PC-3 (cell line): ENCODE measurements around the gene CHD9. TPM values are rescaled to one million over a fixed set of nuclear protein-coding genes. Genes with fewer than 3 reads are reported as not detected.

Source experiments
- ATAC-seq: fragments of 200-7000 bp; cut with Tn5 transposase; 2 replicates; pipeline ENCODE4 v1.9.1; 2020; ENCODE audit warnings: mild to moderate bottlenecking, moderate library complexity
- BruUV-seq: library from RNA; stranded (reverse); fragments of 400-500 nt; replicated peaks from 2 replicates; lab custom pipeline; 2021; lab: Mats Ljungman, UMichigan
- CTCF ChIA-PET: fragments of 300-600 bp; sonication (Branson Sonifier 250); formaldehyde crosslinking; loops from one replicate; lab custom pipeline; 2022; ENCODE audit warnings: antibody characterized with exemption; lab: Charles Lee
- POLR2A ChIA-PET: fragments of 300-600 bp; sonication (Branson Sonifier 250); formaldehyde crosslinking; loops from one replicate; lab custom pipeline; 2022; ENCODE audit warnings: antibody characterized with exemption; ENCODE audit not compliant: unreplicated experiment; lab: Charles Lee
- DNase-seq: peaks from one replicate; pipeline ENCODE4 v3.0.0-alpha.2; 2015
- H2AFZ ChIP-seq: fragments of 300-600 bp; sonication (generic); 2 replicates; pipeline ENCODE4 v1.6.0; 2016; ENCODE audit warnings: antibody characterized with exemption, low read length
- H3F3A ChIP-seq: fragments of 300-600 bp; sonication (generic); one replicate; pipeline ENCODE4 v1.6.0; 2017; ENCODE audit warnings: antibody characterized with exemption, low read length, control low read depth, mild to moderate bottlenecking; ENCODE audit not compliant: unreplicated experiment
- H3K27ac ChIP-seq: fragments of 300-600 bp; sonication (generic); 2 replicates; pipeline ENCODE4 v1.5.1; 2016; ENCODE audit warnings: mild to moderate bottlenecking, low read length
- H3K27me3 ChIP-seq: fragments of 300-600 bp; sonication (generic); 2 replicates; pipeline ENCODE4 v1.6.1; 2016; ENCODE audit warnings: low read length, mixed read lengths
- H3K36me3 ChIP-seq: fragments of 300-600 bp; sonication (generic); 2 replicates; pipeline ENCODE4 v1.6.1; 2016; ENCODE audit warnings: low read depth, mixed run types, low read length, mixed read lengths
- H3K4me1 ChIP-seq: fragments of 300-600 bp; sonication (generic); 2 replicates; pipeline ENCODE4 v1.5.1; 2016; ENCODE audit warnings: low read length; ENCODE audit not compliant: insufficient read depth
- H3K4me2 ChIP-seq: fragments of 300-600 bp; sonication (generic); 2 replicates; pipeline ENCODE4 v1.6.0; 2016; ENCODE audit warnings: low read length
- H3K4me3 ChIP-seq: fragments of 300-600 bp; sonication (generic); 2 replicates; pipeline ENCODE4 v1.5.1; 2016; ENCODE audit warnings: mild to moderate bottlenecking, low read length, mixed read lengths
- H3K79me2 ChIP-seq: fragments of 300-600 bp; sonication (generic); 2 replicates; pipeline ENCODE4 v1.6.1; 2017; ENCODE audit warnings: low read length, mixed read lengths
- H3K9ac ChIP-seq: fragments of 300-600 bp; sonication (generic); 2 replicates; pipeline ENCODE4 v1.6.0; 2016; ENCODE audit warnings: mild to moderate bottlenecking, low read length
- H3K9me2 ChIP-seq: fragments of 300-600 bp; sonication (generic); replicated peaks from 2 replicates; pipeline ENCODE4 v1.6.1; 2016; ENCODE audit warnings: mixed run types, low read length, mixed read lengths
- H3K9me3 ChIP-seq: fragments of 300-600 bp; sonication (generic); 2 replicates; pipeline ENCODE4 v1.6.1; 2016; ENCODE audit warnings: low read length, mixed read lengths
- H4K20me1 ChIP-seq: fragments of 300-600 bp; sonication (generic); 2 replicates; pipeline ENCODE4 v1.6.1; 2016; ENCODE audit warnings: low read length, mixed read lengths
- CTCF ChIP-seq: fragments of 300-600 bp; sonication (generic); conservative IDR thresholded peaks from 2 replicates; pipeline ENCODE4 v1.5.1; 2017; ENCODE audit warnings: antibody characterized with exemption, low read depth, mild to moderate bottlenecking, low read length
- EZH2 ChIP-seq: fragments of 300-600 bp; sonication (generic); IDR thresholded peaks from one replicate; pipeline ENCODE4 v1.6.1; 2017; ENCODE audit warnings: antibody characterized with exemption, mild to moderate bottlenecking, low read length; ENCODE audit not compliant: unreplicated experiment
- EZH2phosphoT487 ChIP-seq: fragments of 300-600 bp; sonication (generic); IDR thresholded peaks from 2 replicates; pipeline ENCODE4 v1.6.1; 2018; ENCODE audit warnings: mild to moderate bottlenecking, antibody characterized with exemption, low read length, borderline replicate concordance
- intact Hi-C: fragments of 100-400 bp; cut with micrococcal nuclease; formaldehyde crosslinking; loops from 2 replicates; pipeline ENCODE4 v1.9.0; 2023
- total RNA-seq: library from RNA; depleted of rRNA; stranded (reverse); fragments of >200 nt; gene quantifications from 2 replicates; pipeline ENCODE4 v1.2.3, GENCODE V29; 2014

CHD9 gene
- total RNA-seq, 1 experiment from 2014 or later = 13.3 TPM

GRCh38 chr16:53187775-53188174 lies 133.0 kb downstream of the CHD9 start:
- no peaks in the 10 kb centered on the region for H3K36me3 ChIP-seq
- H3K9me2 ChIP-seq = no peaks in the 10 kb centered on the region
- no peak overlapping the region for H3K27ac ChIP-seq
- DNase-seq (no peak), ATAC-seq (no peak)
- no peaks in the 10 kb centered on the region for H3K79me2 ChIP-seq
- H3F3A ChIP-seq = no peaks in the 10 kb centered on the region
- H3K9me3 ChIP-seq = no peaks in the 10 kb centered on the region
- H4K20me1 ChIP-seq = no peaks in the 10 kb centered on the region
- no peaks in the 10 kb centered on the region for H3K4me1 ChIP-seq
- ChIA-PET POLR2A (no interaction called here), CTCF (no interaction called here)
- H3K9ac ChIP-seq = no peak overlapping the region
- TF ChIP-seq EZH2 = no peak
- BruUV-seq = no TSS peak
- no peaks in the 10 kb centered on the region for H3K27me3 ChIP-seq
- intact Hi-C loops = no loop called here
- no peak overlapping the region for H2AFZ ChIP-seq
- H3K4me3 ChIP-seq = no peak overlapping the region
- H3K4me2 ChIP-seq = no peak overlapping the region

- intact Hi-C loops = no loop called here
- CTCF ChIA-PET = no interaction called here
Measured at GRCh38 chr16:53191413-53191812, 136.6 kb downstream of the CHD9 start.

GRCh38 chr16:53198933-53199332 lies 144.1 kb downstream of the CHD9 start:
- no peak overlapping the region for H3K4me2 ChIP-seq
- TF ChIP-seq CTCF = no peak
- H3K27me3 ChIP-seq = no peaks in the 10 kb centered on the region
- no peaks in the 10 kb centered on the region for H3F3A ChIP-seq
- no TSS peak for BruUV-seq
- H4K20me1 ChIP-seq = no peaks in the 10 kb centered on the region
- DNase-seq = no peak
- 0 out of 2 replicates have a peak, but pooled peaks cover 7% of the 10 kb centered on the region for H3K9me3 ChIP-seq
- no peak overlapping the region for H3K4me3 ChIP-seq
- H2AFZ ChIP-seq = no peak overlapping the region
- H3K4me1 ChIP-seq = no peaks in the 10 kb centered on the region
- no peak overlapping the region for H3K27ac ChIP-seq
- H3K9ac ChIP-seq = no peak overlapping the region
- no peak for ATAC-seq
- no peaks in the 10 kb centered on the region for H3K79me2 ChIP-seq
- ChIA-PET POLR2A (no interaction called here), CTCF (no interaction called here)
- intact Hi-C loops = no loop called here
- H3K36me3 ChIP-seq = no peaks in the 10 kb centered on the region; the same call in 1 of the 2 replicates
- H3K9me2 ChIP-seq = no peaks in the 10 kb centered on the region

More at GRCh38 chr16:53191413-53191812, 136.6 kb downstream of the CHD9 start:
- no peak overlapping the region for H3K4me2 ChIP-seq
- peak; percentile 13; the same call in 1 of the 2 replicates for ATAC-seq
- DNase-seq = no peak
- no peaks in the 10 kb centered on the region for H3K79me2 ChIP-seq
- H3K4me3 ChIP-seq = no peak overlapping the region
- H2AFZ ChIP-seq = no peak overlapping the region
- no peaks in the 10 kb centered on the region for H3K36me3 ChIP-seq
- H3K27me3 ChIP-seq = no peaks in the 10 kb centered on the region
- H3K9me3 ChIP-seq = no peaks in the 10 kb centered on the region
- no peak overlapping the region for H3K9ac ChIP-seq
- no peak overlapping the region for H3K27ac ChIP-seq
- H3K4me1 ChIP-seq = no peaks in the 10 kb centered on the region
- H3K9me2 ChIP-seq = no peaks in the 10 kb centered on the region
- POLR2A ChIA-PET = no interaction called here
- TF ChIP-seq CTCF (no peak), EZH2phosphoT487 (no peak), EZH2 (no peak)
- no peaks in the 10 kb centered on the region for H4K20me1 ChIP-seq
- H3F3A ChIP-seq = no peaks in the 10 kb centered on the region
- BruUV-seq = no TSS peak
